ENCODE data around the gene TBCK. TPM values are rescaled to one million over a fixed set of nuclear protein-coding genes. Genes with fewer than 3 reads are reported as not detected.

Gene TBCK
- polyA plus RNA-seq, 1 experiment: 36.3 TPM

DNA sequence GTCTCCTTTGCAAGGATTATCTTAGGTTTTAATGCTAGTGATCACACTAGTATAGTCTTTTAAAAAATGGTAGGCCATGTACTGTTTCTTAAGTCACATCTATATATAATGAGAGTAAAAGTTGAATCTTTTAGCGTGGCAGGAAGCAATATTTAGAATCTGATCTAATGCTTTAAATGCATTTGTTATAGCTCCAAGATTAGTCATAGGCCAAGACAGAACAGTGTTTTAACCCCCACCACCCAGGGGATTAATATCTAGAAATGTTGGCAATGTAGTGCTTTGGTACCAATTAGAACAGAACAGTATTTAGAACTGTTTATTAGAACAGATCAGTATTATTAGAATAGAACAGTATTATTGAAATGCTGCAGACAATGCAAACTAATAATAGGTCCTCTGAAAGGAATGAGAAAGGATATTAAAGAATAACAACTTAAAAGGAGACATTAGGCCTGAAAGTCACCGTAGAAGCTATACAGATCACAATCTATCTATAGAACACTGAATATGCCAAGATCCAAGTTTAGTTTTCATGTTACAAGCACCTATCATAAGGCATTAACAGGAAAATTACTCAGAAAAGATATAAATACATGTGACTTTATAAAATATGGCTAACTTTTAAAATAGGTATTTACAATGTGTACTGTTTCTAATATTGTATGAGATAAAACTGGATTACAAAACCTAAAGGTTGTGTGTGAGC is 274.6 kb downstream of the TBCK start:
- POLR2A ChIA-PET: no interaction called here
- TF ChIP-seq, protein P1, sequence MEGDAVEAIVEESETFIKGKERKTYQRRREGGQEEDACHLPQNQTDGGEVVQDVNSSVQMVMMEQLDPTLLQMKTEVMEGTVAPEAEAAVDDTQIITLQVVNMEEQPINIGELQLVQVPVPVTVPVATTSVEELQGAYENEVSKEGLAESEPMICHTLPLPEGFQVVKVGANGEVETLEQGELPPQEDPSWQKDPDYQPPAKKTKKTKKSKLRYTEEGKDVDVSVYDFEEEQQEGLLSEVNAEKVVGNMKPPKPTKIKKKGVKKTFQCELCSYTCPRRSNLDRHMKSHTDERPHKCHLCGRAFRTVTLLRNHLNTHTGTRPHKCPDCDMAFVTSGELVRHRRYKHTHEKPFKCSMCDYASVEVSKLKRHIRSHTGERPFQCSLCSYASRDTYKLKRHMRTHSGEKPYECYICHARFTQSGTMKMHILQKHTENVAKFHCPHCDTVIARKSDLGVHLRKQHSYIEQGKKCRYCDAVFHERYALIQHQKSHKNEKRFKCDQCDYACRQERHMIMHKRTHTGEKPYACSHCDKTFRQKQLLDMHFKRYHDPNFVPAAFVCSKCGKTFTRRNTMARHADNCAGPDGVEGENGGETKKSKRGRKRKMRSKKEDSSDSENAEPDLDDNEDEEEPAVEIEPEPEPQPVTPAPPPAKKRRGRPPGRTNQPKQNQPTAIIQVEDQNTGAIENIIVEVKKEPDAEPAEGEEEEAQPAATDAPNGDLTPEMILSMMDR (IDR thresholded peaks at IDR 0.05; ENCODE audit: insufficient read depth, low read depth, low read length): no peak
- CTCF ChIA-PET: no interaction called here
- Histone ChIP-seq H3K36me3 (ENCODE audit: control insufficient read depth, insufficient read depth, low read length) (no peaks in the 10 kb centered on the region), H3K4me3 (ENCODE audit: low read depth, low read length) (no peak overlapping the region), H3K27me3 (ENCODE audit: control insufficient read depth, insufficient read depth, low read length) (no peaks in the 10 kb centered on the region)
- no peak for DNase-seq (ENCODE audit: low read depth)

DNA sequence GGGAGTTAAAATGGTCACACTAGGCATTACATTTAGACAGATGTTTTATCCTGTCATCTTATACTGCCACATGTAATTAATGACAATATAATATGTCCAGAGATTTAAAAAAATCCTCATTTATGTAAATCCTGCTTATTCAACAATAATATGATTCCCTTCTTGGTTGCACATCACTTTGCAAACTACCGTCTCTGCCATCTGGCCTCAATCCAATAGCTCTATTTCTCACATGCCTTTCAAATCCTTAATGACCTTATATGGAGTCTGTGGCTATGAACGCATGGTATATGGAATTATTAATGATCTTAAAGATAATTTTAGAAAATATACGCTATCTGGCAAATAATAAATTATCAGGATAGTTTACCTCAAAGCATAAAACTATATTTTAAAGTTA is 276.2 kb downstream of the TBCK start:
- TF ChIP-seq, protein P1 (IDR thresholded peaks at IDR 0.05; ENCODE audit: insufficient read depth, low read depth, low read length): no peak
- no peak for DNase-seq (ENCODE audit: low read depth)
- no peak overlapping the region for H3K4me3 ChIP-seq (ENCODE audit: low read depth, low read length)
- H3K27me3 ChIP-seq (ENCODE audit: control insufficient read depth, insufficient read depth, low read length): no peaks in the 10 kb centered on the region
- no peaks in the 10 kb centered on the region for H3K36me3 ChIP-seq (ENCODE audit: control insufficient read depth, insufficient read depth, low read length)
- ChIA-PET CTCF (no interaction called here), POLR2A (no interaction called here)

DNA sequence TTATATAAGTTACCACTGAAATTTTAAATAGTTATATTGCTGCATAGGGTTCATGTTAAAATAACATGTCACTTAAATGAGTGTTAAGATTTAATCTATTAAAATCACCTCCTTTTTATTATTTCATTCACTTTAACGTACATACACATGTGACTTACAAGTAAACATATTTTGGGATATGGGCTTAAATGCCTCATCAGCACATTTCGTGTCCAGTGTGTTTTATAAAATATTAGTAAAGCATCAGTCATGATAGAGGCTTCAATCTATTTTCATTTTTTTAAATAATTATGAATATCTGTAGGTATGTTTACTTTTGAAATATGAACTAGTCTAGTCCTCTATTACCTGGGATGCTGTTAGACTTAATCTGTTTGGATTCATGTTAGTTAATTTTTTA is 277.1 kb downstream of the TBCK start:
- Histone ChIP-seq H3K27me3 (ENCODE audit: control insufficient read depth, insufficient read depth, low read length) (no peaks in the 10 kb centered on the region), H3K36me3 (ENCODE audit: control insufficient read depth, insufficient read depth, low read length) (no peaks in the 10 kb centered on the region), H3K4me3 (ENCODE audit: low read depth, low read length) (no peak overlapping the region)
- CTCF ChIA-PET: no interaction called here
- POLR2A ChIA-PET: no interaction called here
- TF ChIP-seq, protein P1 (IDR thresholded peaks at IDR 0.05; ENCODE audit: insufficient read depth, low read depth, low read length): no peak
- DNase-seq (ENCODE audit: low read depth): no peak

DNA sequence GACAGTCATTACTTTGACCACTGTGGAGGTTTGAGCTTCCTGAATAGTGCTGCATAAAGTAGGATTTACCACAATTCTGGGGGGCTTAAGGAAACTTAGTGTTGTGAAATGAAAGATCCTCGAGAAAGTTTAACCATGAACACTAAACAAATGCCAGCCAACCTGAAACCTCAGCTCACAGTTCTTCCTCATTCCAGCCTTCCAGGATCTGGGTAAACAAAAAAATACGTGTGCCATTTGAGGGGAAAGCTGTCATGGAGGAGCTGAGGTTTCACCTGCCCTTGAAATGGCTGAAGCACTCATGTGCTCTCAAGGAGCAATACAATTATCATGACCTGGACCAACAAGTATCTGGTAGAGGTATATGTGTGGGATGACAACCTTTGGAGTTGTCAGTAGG is 278.0 kb downstream of the TBCK start:
- Histone ChIP-seq H3K4me3 (ENCODE audit: low read depth, low read length) (no peak overlapping the region), H3K27me3 (ENCODE audit: control insufficient read depth, insufficient read depth, low read length) (no peaks in the 10 kb centered on the region), H3K36me3 (ENCODE audit: control insufficient read depth, insufficient read depth, low read length) (no peaks in the 10 kb centered on the region)
- CTCF ChIA-PET: no interaction called here
- DNase-seq (ENCODE audit: low read depth): no peak
- POLR2A ChIA-PET: no interaction called here
- TF ChIP-seq, protein P1 (IDR thresholded peaks at IDR 0.05; ENCODE audit: insufficient read depth, low read depth, low read length): no peak

DNA sequence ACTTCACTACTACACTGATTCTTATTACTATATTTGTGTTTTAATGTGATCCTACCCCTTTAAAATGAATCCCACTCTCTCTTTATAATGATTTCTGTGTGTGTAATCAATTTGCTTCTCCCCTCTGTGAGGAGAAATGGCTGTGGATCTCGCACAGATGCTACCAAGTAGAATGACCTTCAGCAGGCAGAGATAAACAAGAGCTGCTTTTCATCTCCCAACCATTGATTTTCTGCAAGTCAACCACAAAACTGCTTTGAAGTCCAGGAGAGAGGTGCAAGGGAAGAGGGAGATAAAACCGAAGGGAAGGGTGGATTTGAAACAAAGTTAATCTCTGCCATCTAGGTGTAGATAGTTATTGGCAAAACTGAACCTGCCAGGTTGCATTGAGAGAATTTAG is 279.2 kb downstream of the TBCK start:
- CTCF ChIA-PET: interaction anchor here (0.6 kb wide), 1 partner anchor 22 kb away, joined by 3 read pairs; no protein-coding TSS in a partner anchor
- H3K36me3 ChIP-seq (ENCODE audit: control insufficient read depth, insufficient read depth, low read length): no peaks in the 10 kb centered on the region
- no peak for DNase-seq (ENCODE audit: low read depth)
- H3K27me3 ChIP-seq (ENCODE audit: control insufficient read depth, insufficient read depth, low read length): no peaks in the 10 kb centered on the region
- POLR2A ChIA-PET: no interaction called here
- H3K4me3 ChIP-seq (ENCODE audit: low read depth, low read length): no peak overlapping the region
- TF ChIP-seq, protein P1 (IDR thresholded peaks at IDR 0.05; ENCODE audit: insufficient read depth, low read depth, low read length): no peak

All from BJ (cell line).